Astrocyte (in vitro differentiated cells and primary cell): ENCODE results near the gene TSPAN4. TPM values are rescaled to one million over a fixed set of nuclear protein-coding genes. Genes with fewer than 3 reads are reported as not detected.

Experiments used
- DNase-seq: peaks from one replicate; pipeline ENCODE4 v3.0.0-alpha.2; 2010; ENCODE audit warnings: low read depth
- FAIRE-seq: peaks from 2 replicates; lab custom pipeline; 2011; peaks lifted over from hg19 to GRCh38; lab: Jason Lieb, UNC
- H2AFZ ChIP-seq: 2 replicates; pipeline ENCODE4 v1.6.0; 2012; ENCODE audit warnings: low read depth, low read length, inconsistent platforms
- H3K27ac ChIP-seq: 2 replicates; pipeline ENCODE4 v1.5.1; 2011; ENCODE audit warnings: low read depth, low read length, inconsistent platforms
- H3K27me3 ChIP-seq: 2 replicates; pipeline ENCODE4 v1.6.0; 2011; ENCODE audit warnings: low read length, inconsistent platforms; ENCODE audit not compliant: insufficient read depth
- H3K36me3 ChIP-seq: 2 replicates; pipeline ENCODE4 v1.5.1; 2011; ENCODE audit warnings: low read length, inconsistent platforms; ENCODE audit not compliant: insufficient read depth
- H3K4me1 ChIP-seq: 2 replicates; pipeline ENCODE4 v1.5.1; 2011; ENCODE audit warnings: low read length, inconsistent platforms; ENCODE audit not compliant: insufficient read depth
- H3K4me2 ChIP-seq: 2 replicates; pipeline ENCODE4 v1.6.0; 2012; ENCODE audit warnings: low read length, inconsistent platforms
- H3K4me3 ChIP-seq: 2 replicates; pipeline ENCODE4 v1.5.1; 2011; ENCODE audit warnings: low read depth, mild to moderate bottlenecking, low read length, inconsistent platforms; ENCODE audit not compliant: insufficient read depth
- H3K79me2 ChIP-seq: 2 replicates; pipeline ENCODE4 v1.6.0; 2012; ENCODE audit warnings: mild to moderate bottlenecking, low read length, inconsistent platforms; ENCODE audit not compliant: insufficient read depth
- H3K9ac ChIP-seq: 2 replicates; pipeline ENCODE4 v1.6.0; 2012; ENCODE audit warnings: mild to moderate bottlenecking, low read length, inconsistent platforms
- H3K9me3 ChIP-seq: 2 replicates; pipeline ENCODE4 v1.5.1; 2012; ENCODE audit warnings: low read depth, mild to moderate bottlenecking, low read length, inconsistent platforms; ENCODE audit not compliant: insufficient read depth
- H4K20me1 ChIP-seq: 2 replicates; pipeline ENCODE4 v1.6.0; 2012; ENCODE audit warnings: low read length, inconsistent platforms; ENCODE audit not compliant: insufficient read depth
- H3K27ac Mint-ChIP-seq: one replicate; pipeline ENCODE4 v1.8.0; 2021; ENCODE audit warnings: mild to moderate bottlenecking, mixed read lengths; ENCODE audit not compliant: unreplicated experiment
- H3K27me3 Mint-ChIP-seq: one replicate; pipeline ENCODE4 v1.8.0; 2021; ENCODE audit warnings: low read depth, mixed read lengths; ENCODE audit not compliant: unreplicated experiment
- H3K36me3 Mint-ChIP-seq: one replicate; pipeline ENCODE4 v1.8.0; 2021; ENCODE audit warnings: low read depth, mixed read lengths; ENCODE audit not compliant: unreplicated experiment
- H3K4me1 Mint-ChIP-seq: one replicate; pipeline ENCODE4 v1.8.0; 2021; ENCODE audit warnings: low read depth, mixed read lengths; ENCODE audit not compliant: unreplicated experiment
- H3K4me3 Mint-ChIP-seq: one replicate; pipeline ENCODE4 v1.8.0; 2021; ENCODE audit warnings: mild to moderate bottlenecking, moderate library complexity, mixed read lengths; ENCODE audit not compliant: unreplicated experiment
- H3K9me3 Mint-ChIP-seq: one replicate; pipeline ENCODE4 v1.8.0; 2021; ENCODE audit warnings: mild to moderate bottlenecking, mixed read lengths; ENCODE audit not compliant: unreplicated experiment
- CTCF ChIP-seq: IDR thresholded peaks from 2 replicates; pipeline ENCODE4 v1.5.1; 2011; ENCODE audit warnings: low read depth, mild to moderate bottlenecking, inconsistent platforms, low read length, moderate library complexity; ENCODE audit not compliant: insufficient read depth
- EZH2 ChIP-seq: IDR thresholded peaks from 2 replicates; pipeline ENCODE4 v1.6.1; 2012; ENCODE audit warnings: mild to moderate bottlenecking, low read length, inconsistent platforms; ENCODE audit not compliant: insufficient read depth
- total RNA-seq: library from RNA; stranded (reverse); gene quantifications from 2 replicates; pipeline ENCODE4 v1.2.1, GENCODE V29; 2021

Gene TSPAN4
- total RNA-seq, 1 donor from 2014 or later, result 69.5 TPM

GRCh38 chr11:802018-802617, 40.5 kb upstream of the TSPAN4 start:
- H3K4me1 Mint-ChIP-seq, result no peaks in the 10 kb centered on the region
- no peaks in the 10 kb centered on the region for H3K9me3 Mint-ChIP-seq
- Histone ChIP-seq H3K27ac (no peak overlapping the region), H4K20me1 (peaks cover 22% of the 10 kb centered on the region), H3K4me1 (peaks cover 23% of the 10 kb centered on the region), H3K9me3 (no peaks in the 10 kb centered on the region), H3K27me3 (no peaks in the 10 kb centered on the region), H3K4me2 (no peak overlapping the region), H3K9ac (no peak overlapping the region), H3K79me2 (peaks cover 23% of the 10 kb centered on the region), H3K36me3 (no peaks in the 10 kb centered on the region), H3K4me3 (no peak overlapping the region), H2AFZ (no peak overlapping the region)
- no peak for DNase-seq
- TF ChIP-seq EZH2, result no peak
- no peak for TF ChIP-seq CTCF
- H3K4me3 Mint-ChIP-seq, result no peak overlapping the region
- no peaks in the 10 kb centered on the region for H3K27me3 Mint-ChIP-seq
- H3K27ac Mint-ChIP-seq, result no peak overlapping the region
- H3K36me3 Mint-ChIP-seq, result no peaks in the 10 kb centered on the region
- FAIRE-seq, result no peak

DNA sequence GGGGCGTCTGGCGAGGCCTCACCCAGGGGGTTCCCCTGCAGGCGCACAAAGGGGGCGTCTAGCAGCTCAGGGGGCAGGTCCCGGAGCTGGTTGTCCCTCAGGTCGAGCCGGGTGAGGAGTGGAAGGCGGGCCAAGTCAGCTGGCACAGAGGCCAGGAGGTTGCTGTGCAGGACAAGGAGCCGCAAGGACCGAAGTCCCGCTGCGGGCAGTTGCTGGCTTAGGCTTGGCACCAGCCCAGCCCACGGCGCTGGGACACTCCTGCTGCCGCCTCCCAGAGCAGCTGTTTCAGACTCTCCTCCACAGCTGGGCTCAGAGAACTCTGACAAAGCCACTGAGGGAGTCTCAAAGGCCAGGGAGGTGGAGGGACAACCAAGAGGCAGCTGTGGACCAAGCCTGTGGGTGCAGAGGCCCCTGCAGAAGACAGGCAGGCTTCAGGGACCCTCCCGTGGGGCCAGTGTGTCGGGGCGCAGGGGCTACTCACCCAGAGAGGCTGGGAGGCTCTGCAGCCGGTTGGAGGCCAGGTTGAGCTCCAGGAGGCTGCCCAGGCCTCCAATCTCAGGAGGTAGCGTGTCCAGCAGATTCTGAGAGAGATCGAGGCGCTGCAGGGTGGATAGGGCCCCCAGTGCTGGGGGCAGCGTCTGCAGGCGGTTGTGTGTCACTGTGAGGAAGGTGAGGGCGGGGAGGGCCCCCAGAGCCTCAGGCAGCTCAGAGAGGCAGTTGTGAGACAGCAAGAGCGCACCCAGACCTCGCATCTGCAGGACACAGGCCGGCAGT, 39.8 kb upstream of the TSPAN4 start:
- no peak overlapping the region for H2AFZ ChIP-seq
- no peak overlapping the region for H3K4me3 ChIP-seq
- peaks cover 23% of the 10 kb centered on the region for H3K4me1 ChIP-seq
- TF ChIP-seq EZH2 (no peak), CTCF (no peak)
- no peak overlapping the region for H3K4me2 ChIP-seq
- H3K9me3 ChIP-seq, result no peaks in the 10 kb centered on the region
- no peaks in the 10 kb centered on the region for H3K27me3 ChIP-seq
- H4K20me1 ChIP-seq, result peaks cover 22% of the 10 kb centered on the region
- no peaks in the 10 kb centered on the region for H3K9me3 Mint-ChIP-seq
- H3K79me2 ChIP-seq, result peaks cover 26% of the 10 kb centered on the region
- H3K27ac Mint-ChIP-seq, result no peak overlapping the region
- H3K27me3 Mint-ChIP-seq, result no peaks in the 10 kb centered on the region
- no peak for DNase-seq
- no peak overlapping the region for H3K4me3 Mint-ChIP-seq
- no peak overlapping the region for H3K27ac ChIP-seq
- H3K9ac ChIP-seq, result no peak overlapping the region
- no peaks in the 10 kb centered on the region for H3K36me3 Mint-ChIP-seq
- no peak for FAIRE-seq
- no peaks in the 10 kb centered on the region for H3K36me3 ChIP-seq
- H3K4me1 Mint-ChIP-seq, result no peaks in the 10 kb centered on the region

DNA sequence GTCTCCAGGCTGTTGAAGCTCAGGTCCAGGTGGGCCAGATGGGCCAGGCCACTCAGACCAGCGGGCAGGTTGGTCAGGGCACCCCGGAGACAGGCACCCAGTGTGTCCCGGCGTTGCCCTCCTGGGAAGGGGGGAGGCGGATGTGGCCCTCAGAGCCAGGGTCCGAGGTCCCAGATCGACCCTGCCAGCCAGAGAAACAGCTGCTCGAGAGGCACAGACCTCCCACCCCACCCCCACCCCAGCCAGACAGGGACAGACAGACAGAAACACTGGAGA, 39.2 kb upstream of the TSPAN4 start:
- no peaks in the 10 kb centered on the region for H3K27me3 ChIP-seq
- H3K79me2 ChIP-seq, result peaks cover 29% of the 10 kb centered on the region
- Mint-ChIP-seq H3K27ac (no peak overlapping the region), H3K36me3 (no peaks in the 10 kb centered on the region), H3K4me1 (no peaks in the 10 kb centered on the region), H3K4me3 (no peak overlapping the region), H3K27me3 (no peaks in the 10 kb centered on the region), H3K9me3 (no peaks in the 10 kb centered on the region)
- H3K4me3 ChIP-seq, result no peak overlapping the region
- H3K9ac ChIP-seq, result peak overlapping the region; percentile 71
- peak overlapping the region; percentile 93 for H3K4me2 ChIP-seq
- TF ChIP-seq CTCF (no peak), EZH2 (no peak)
- H3K36me3 ChIP-seq, result no peaks in the 10 kb centered on the region
- H3K4me1 ChIP-seq, result peaks cover 22% of the 10 kb centered on the region
- no peak overlapping the region for H2AFZ ChIP-seq
- no peak overlapping the region for H3K27ac ChIP-seq
- peaks cover 22% of the 10 kb centered on the region for H4K20me1 ChIP-seq
- no peak for DNase-seq
- H3K9me3 ChIP-seq, result no peaks in the 10 kb centered on the region
- no peak for FAIRE-seq
